Liver (tissue), 9 donors: ENCODE data around the gene AP2A2. TPM values are rescaled to one million over a fixed set of nuclear protein-coding genes. Genes with fewer than 3 reads are reported as not detected.

Experiments used
- DNase-seq: peaks from one replicate; pipeline ENCODE4 v3.0.0-alpha.2; 2017; ENCODE audit warnings: low spot score
- H3K27ac ChIP-seq, 2 donors: one replicate each; pipeline ENCODE4 v1.7.0; 2013; ENCODE audit warnings: inconsistent platforms in 2 of 2, low read length in 2 of 2, control low read depth in 1 of 2, low read depth in 1 of 2, mild to moderate bottlenecking in 1 of 2
- H3K27me3 ChIP-seq, 4 donors: one replicate each; pipeline versions ENCODE4 v1.6.1 to v1.7.0; 2013; ENCODE audit warnings: low read length in 3 of 4, inconsistent platforms in 1 of 4, mild to moderate bottlenecking in 1 of 4, moderate library complexity in 1 of 4; ENCODE audit not compliant: control insufficient read depth in 4 of 4, insufficient read depth in 4 of 4
- H3K36me3 ChIP-seq, 4 donors: one replicate each; pipeline versions ENCODE4 v1.6.1 to v1.7.0; 2013; ENCODE audit warnings: low read length in 3 of 4, mild to moderate bottlenecking in 3 of 4, low read depth in 1 of 4, moderate library complexity in 1 of 4; ENCODE audit not compliant: control insufficient read depth in 4 of 4, insufficient read depth in 3 of 4
- H3K4me1 ChIP-seq, 4 donors: one replicate each; pipeline versions ENCODE4 v1.6.1 to v1.7.0; 2013; ENCODE audit warnings: low read length in 3 of 4, mild to moderate bottlenecking in 3 of 4, moderate library complexity in 1 of 4; ENCODE audit not compliant: control insufficient read depth in 4 of 4, insufficient read depth in 4 of 4
- H3K4me3 ChIP-seq, 3 donors: one replicate each; pipeline versions ENCODE4 v1.6.1 to v1.7.0; 2013; ENCODE audit warnings: low read length in 3 of 3, control low read depth in 1 of 3, low read depth in 1 of 3, mild to moderate bottlenecking in 1 of 3
- H3K9ac ChIP-seq, 2 donors: one replicate each; pipeline ENCODE4 v1.7.0; 2013; ENCODE audit warnings: low read length in 2 of 2, mild to moderate bottlenecking in 2 of 2, moderate library complexity in 2 of 2, control low read depth in 1 of 2, low read depth in 1 of 2
- H3K9me3 ChIP-seq, 4 donors: one replicate each; pipeline versions ENCODE4 v1.6.1 to v1.7.0; 2013; ENCODE audit warnings: low read length in 3 of 4; ENCODE audit not compliant: control insufficient read depth in 4 of 4
- ATF3 ChIP-seq: IDR thresholded peaks from 2 replicates; pipeline ENCODE4 v1.6.1; 2016; ENCODE audit warnings: antibody characterized with exemption
- FOXA1 ChIP-seq: IDR thresholded peaks from 2 replicates; pipeline ENCODE4 v1.6.1; 2016; ENCODE audit warnings: antibody characterized with exemption
- HNF4A ChIP-seq, 2 donors: conservative IDR thresholded peaks; 2 replicates each; pipeline ENCODE4 v1.6.1; 2016; ENCODE audit warnings: antibody characterized with exemption in 2 of 2, mild to moderate bottlenecking in 2 of 2
- HNF4G ChIP-seq: IDR thresholded peaks from 2 replicates; pipeline ENCODE4 v1.6.1; 2016; ENCODE audit warnings: antibody characterized with exemption
- MAX ChIP-seq: IDR thresholded peaks from 2 replicates; pipeline ENCODE4 v1.6.1; 2016; ENCODE audit warnings: antibody characterized with exemption
- RAD21 ChIP-seq, 2 donors: IDR thresholded peaks; 2 replicates each; pipeline ENCODE4 v1.6.1; 2016; ENCODE audit warnings: antibody characterized with exemption in 2 of 2, mild to moderate bottlenecking in 2 of 2
- REST ChIP-seq: IDR thresholded peaks from 2 replicates; pipeline ENCODE4 v1.6.1; 2016; ENCODE audit warnings: antibody characterized with exemption, mild to moderate bottlenecking
- RXRA ChIP-seq, 2 donors: IDR thresholded peaks; 2 replicates each; pipeline ENCODE4 v1.6.1; 2017 to 2018; ENCODE audit warnings: antibody characterized with exemption in 2 of 2, mild to moderate bottlenecking in 1 of 2
- SP1 ChIP-seq: IDR thresholded peaks from 2 replicates; pipeline ENCODE4 v1.6.1; 2018; ENCODE audit warnings: antibody characterized with exemption, mild to moderate bottlenecking
- WGBS: extraction: QIAGEN DNeasy Blood & Tissue Kit; methylation state at CpG from one replicate; pipeline ENCODE4 v1.1.7; 2013; 5-methylcytosine and 5-hydroxymethylcytosine counted together
- polyA plus RNA-seq, 2 donors: library from polyadenylated mRNA; stranded (reverse) in 1 of 2; unstranded in 1 of 2; fragments of 200-250 nt in 1 of 2; fragments of >200 nt in 1 of 2; fragmentation: Nextera tagmentation in 1 of 2; extraction: Ambion mirVana in 1 of 2; gene quantifications; one replicate each; pipeline versions ENCODE4 v1.2.1 to v1.2.3, GENCODE V29; 2013 to 2015
- total RNA-seq, 2 donors: library from RNA; depleted of rRNA; stranded (reverse); fragments of >200 nt; gene quantifications; one replicate each; pipeline ENCODE4 v1.2.3, GENCODE V29; 2014
- donor health status: healthy.
- donor health status: healthy.
- donor health status: healthy.
- donor health status: healthy.
- donor health status: healthy.

The AP2A2 gene
- total and polyA plus RNA-seq, 4 donors, result 20.5 to 39.7 (median 23.8) TPM

- no peak for TF ChIP-seq REST
These were observed 71.0 kb downstream of the AP2A2 start (continued) for GRCh38 chr11:996681-997080.

- no peak for DNase-seq
- Histone ChIP-seq H3K27ac (no peak overlapping the region), H3K9ac (no peak overlapping the region), H3K27me3 (no peaks in the 10 kb centered on the region), H3K9me3 (no peaks in the 10 kb centered on the region), H3K36me3 (peaks cover 22 to 59% (median 33%) of the 10 kb centered on the region in 4 donors), H3K4me1 (peaks cover 3 to 6% (median 3%) of the 10 kb centered on the region in 4 donors), H3K4me3 (no peak overlapping the region)
- TF ChIP-seq RAD21 (IDR thresholded peaks at IDR 0.05) (no peak), HNF4A (conservative IDR thresholded peaks at IDR 0.05) (no peak), ATF3 (no peak), FOXA1 (no peak), MAX (no peak)
- 96% methylated on average over 14 of the region's 14 CpGs for WGBS
These were observed 72.2 kb downstream of the AP2A2 start for GRCh38 chr11:997907-998306.

- WGBS, result 53% methylated on average over 10 of the region's 10 CpGs
- Histone ChIP-seq H3K27ac (no peak overlapping the region), H3K9me3 (no peaks in the 10 kb centered on the region), H3K36me3 (peaks cover 19 to 58% (median 30%) of the 10 kb centered on the region in 4 donors), H3K27me3 (no peaks in the 10 kb centered on the region), H3K4me1 (peaks cover 3 to 6% (median 3%) of the 10 kb centered on the region in 4 donors), H3K9ac (no peak overlapping the region), H3K4me3 (no peak overlapping the region)
- TF ChIP-seq HNF4A (conservative IDR thresholded peaks at IDR 0.05), result peak; percentile 94 to 96
- no peak for TF ChIP-seq MAX
- TF ChIP-seq SP1, result peak; percentile 52
- peak; percentile 78 for TF ChIP-seq HNF4G
- no peak for TF ChIP-seq REST
- TF ChIP-seq RXRA (IDR thresholded peaks at IDR 0.05), result peak; percentile 77 to 81
- DNase-seq, result no peak
These were observed 73.3 kb downstream of the AP2A2 start for GRCh38 chr11:999009-999408.
